Neuronal stem cell (in vitro differentiated cells): Measurements from ENCODE around the gene CDC45.
A peak's percentile ranks its signal among the peaks of the same experiment; 100 is the strongest.

Source experiments
- DNase-seq: peaks from one replicate; pipeline ENCODE4 v3.0.0-alpha.2; 2013; ENCODE audit warnings: low spot score
- H2AFZ ChIP-seq: one replicate; pipeline ENCODE4 v1.6.1; 2013; ENCODE audit warnings: mild to moderate bottlenecking, low read length, inconsistent platforms
- H2AK5ac ChIP-seq: 2 replicates; pipeline ENCODE4 v1.6.1; 2013; ENCODE audit warnings: low read depth, mild to moderate bottlenecking, inconsistent platforms, low read length, moderate library complexity, mixed read lengths
- H2BK120ac ChIP-seq: 2 replicates; pipeline ENCODE4 v1.6.1; 2013; ENCODE audit warnings: low read depth, mild to moderate bottlenecking, inconsistent platforms, low read length, moderate library complexity, mixed read lengths
- H2BK12ac ChIP-seq: one replicate; pipeline ENCODE4 v1.6.1; 2013; ENCODE audit warnings: low read length, inconsistent platforms
- H2BK15ac ChIP-seq: 2 replicates; pipeline ENCODE4 v1.6.1; 2013; ENCODE audit warnings: mild to moderate bottlenecking, low read length, inconsistent platforms, mixed read lengths
- H2BK5ac ChIP-seq: one replicate; pipeline ENCODE4 v1.6.1; 2013; ENCODE audit warnings: inconsistent platforms, mild to moderate bottlenecking, low read length, moderate library complexity
- H3K14ac ChIP-seq: one replicate; pipeline ENCODE4 v1.6.1; 2013; ENCODE audit warnings: low read length, inconsistent platforms
- H3K18ac ChIP-seq: 2 replicates; pipeline ENCODE4 v1.6.1; 2013; ENCODE audit warnings: low read length, inconsistent platforms
- H3K23ac ChIP-seq: 2 replicates; pipeline ENCODE4 v1.6.1; 2013; ENCODE audit warnings: low read depth, mild to moderate bottlenecking, mixed read lengths, low read length, inconsistent platforms; ENCODE audit not compliant: poor library complexity
- H3K27ac ChIP-seq: replicated peaks from 3 replicates; pipeline ENCODE4 v1.5.1; 2013; ENCODE audit warnings: low read length, inconsistent platforms
- H3K27me3 ChIP-seq, 3 experiments: 2 replicates each; pipeline ENCODE4 v1.6.1; 2013; ENCODE audit warnings: low read length in 3 of 3, mild to moderate bottlenecking in 2 of 3, inconsistent platforms in 1 of 3, low read depth in 1 of 3, mixed read lengths in 1 of 3, moderate library complexity in 1 of 3; ENCODE audit not compliant: control insufficient read depth in 3 of 3, insufficient read depth in 3 of 3
- H3K36me3 ChIP-seq, 2 donors: replicated peaks in 1 of 2; 2 replicates each; pipeline ENCODE4 v1.6.1; 2013; ENCODE audit warnings: low read length in 2 of 2; ENCODE audit not compliant: control insufficient read depth in 2 of 2, insufficient read depth in 2 of 2
- H3K4ac ChIP-seq: 2 replicates; pipeline ENCODE4 v1.6.1; 2013; ENCODE audit warnings: inconsistent platforms, mild to moderate bottlenecking, low read length, moderate library complexity
- H3K4me1 ChIP-seq, 2 donors: 1 replicate in 1 of 2; 2 replicates in 1 of 2; pipeline ENCODE4 v1.6.1; 2013; ENCODE audit warnings: low read length in 2 of 2, low read depth in 1 of 2; ENCODE audit not compliant: control insufficient read depth in 2 of 2, insufficient read depth in 1 of 2
- H3K4me2 ChIP-seq: one replicate; pipeline ENCODE4 v1.6.1; 2013; ENCODE audit warnings: mild to moderate bottlenecking, low read length, inconsistent platforms; ENCODE audit not compliant: insufficient read depth, poor library complexity, severe bottlenecking
- H3K4me3 ChIP-seq, 2 donors: 2 replicates each; pipeline ENCODE4 v1.5.1; 2013; ENCODE audit warnings: low read length in 2 of 2, mild to moderate bottlenecking in 2 of 2, inconsistent platforms in 1 of 2, moderate library complexity in 1 of 2
- H3K79me1 ChIP-seq: one replicate; pipeline ENCODE4 v1.6.1; 2013; ENCODE audit warnings: low read depth, mild to moderate bottlenecking, inconsistent platforms, low read length, moderate library complexity
- H3K9ac ChIP-seq: one replicate; pipeline ENCODE4 v1.6.1; 2013; ENCODE audit warnings: mild to moderate bottlenecking, low read depth, low read length, inconsistent platforms; ENCODE audit not compliant: poor library complexity
- H3K9me3 ChIP-seq, 2 donors: replicated peaks in 1 of 2; 2 replicates each; pipeline versions ENCODE3 to v1.6.1; 2013; ENCODE audit warnings: low read length in 2 of 2, mild to moderate bottlenecking in 2 of 2, inconsistent platforms in 1 of 2, low read depth in 1 of 2, mixed read lengths in 1 of 2, moderate library complexity in 1 of 2; ENCODE audit not compliant: control insufficient read depth in 2 of 2, insufficient read depth in 1 of 2
- H4K8ac ChIP-seq: one replicate; pipeline ENCODE4 v1.6.1; 2013; ENCODE audit warnings: low read depth, mild to moderate bottlenecking, inconsistent platforms, low read length, moderate library complexity
- H4K91ac ChIP-seq: one replicate; pipeline ENCODE4 v1.6.1; 2013; ENCODE audit warnings: low read length, low read depth, mild to moderate bottlenecking, inconsistent platforms; ENCODE audit not compliant: poor library complexity
- WGBS, 2 donors: extraction: QIAGEN DNeasy Blood & Tissue Kit; methylation state at CpG; one replicate each; pipeline ENCODE4 v1.1.7; 2013; ENCODE audit warnings: missing lambda C conversion rate in 2 of 2, mixed read lengths in 1 of 2; ENCODE audit not compliant: insufficient read length in 2 of 2, insufficient replicate concordance in 1 of 2; ENCODE audit errors: extremely low coverage in 2 of 2; 5-methylcytosine and 5-hydroxymethylcytosine counted together

CDC45 gene

GRCh38 chr22:19566279-19567156, 86.8 kb downstream of the CDC45 start:
- no peak overlapping the region for H2BK15ac ChIP-seq
- H2AK5ac ChIP-seq: peak overlapping the region; percentile 36
- H3K9me3 ChIP-seq: no peaks in the 10 kb centered on the region
- peak overlapping the region; percentile 39 for H3K14ac ChIP-seq
- no peaks in the 10 kb centered on the region for H3K4me1 ChIP-seq
- H3K36me3 ChIP-seq: no peaks in the 10 kb centered on the region
- no peak for DNase-seq
- no CpG with 5 or more reads among the region's 52 CpGs for WGBS, 2 donors
- peaks cover 0 to 12% (median 0%) of the 10 kb centered on the region in 3 experiments for H3K27me3 ChIP-seq
- H3K4me2 ChIP-seq: no peak overlapping the region
- no peak overlapping the region for H3K18ac ChIP-seq
- no peak overlapping the region for H2BK12ac ChIP-seq
- no peak overlapping the region for H4K8ac ChIP-seq
- H4K91ac ChIP-seq: no peak overlapping the region
- H3K4me3 ChIP-seq: no peak overlapping the region
- no peak overlapping the region for H3K27ac ChIP-seq
- no peak overlapping the region for H2BK5ac ChIP-seq
- no peak overlapping the region for H2AFZ ChIP-seq
- no peak overlapping the region for H2BK120ac ChIP-seq
- peak overlapping the region; percentile 61 for H3K9ac ChIP-seq
- peak overlapping the region; percentile 77 for H3K23ac ChIP-seq
- no peaks in the 10 kb centered on the region for H3K79me1 ChIP-seq
- H3K4ac ChIP-seq: no peak overlapping the region

GRCh38 chr22:19567157-19568009, 87.7 kb downstream of the CDC45 start:
- Histone ChIP-seq H3K9ac (no peak overlapping the region), H3K36me3 (no peaks in the 10 kb centered on the region), H3K79me1 (no peaks in the 10 kb centered on the region), H2AK5ac (peak overlapping the region; percentile 36), H3K23ac (peak overlapping the region; percentile 77), H3K4me2 (no peak overlapping the region), H3K4ac (no peak overlapping the region), H3K4me1 (peaks cover 0 to 1% of the 10 kb centered on the region in 2 donors), H3K18ac (no peak overlapping the region), H2BK12ac (no peak overlapping the region), H4K91ac (no peak overlapping the region), H3K27ac (no peak overlapping the region), H3K27me3 (peaks cover 0 to 21% (median 0%) of the 10 kb centered on the region in 3 experiments), H4K8ac (no peak overlapping the region), H2BK5ac (no peak overlapping the region), H3K14ac (no peak overlapping the region), H3K9me3 (no peaks in the 10 kb centered on the region), H2BK15ac (no peak overlapping the region), H3K4me3 (no peak overlapping the region), H2BK120ac (no peak overlapping the region), H2AFZ (no peak overlapping the region)
- DNase-seq: no peak
- no CpG with 5 or more reads among the region's 24 CpGs for WGBS, 2 donors

DNA sequence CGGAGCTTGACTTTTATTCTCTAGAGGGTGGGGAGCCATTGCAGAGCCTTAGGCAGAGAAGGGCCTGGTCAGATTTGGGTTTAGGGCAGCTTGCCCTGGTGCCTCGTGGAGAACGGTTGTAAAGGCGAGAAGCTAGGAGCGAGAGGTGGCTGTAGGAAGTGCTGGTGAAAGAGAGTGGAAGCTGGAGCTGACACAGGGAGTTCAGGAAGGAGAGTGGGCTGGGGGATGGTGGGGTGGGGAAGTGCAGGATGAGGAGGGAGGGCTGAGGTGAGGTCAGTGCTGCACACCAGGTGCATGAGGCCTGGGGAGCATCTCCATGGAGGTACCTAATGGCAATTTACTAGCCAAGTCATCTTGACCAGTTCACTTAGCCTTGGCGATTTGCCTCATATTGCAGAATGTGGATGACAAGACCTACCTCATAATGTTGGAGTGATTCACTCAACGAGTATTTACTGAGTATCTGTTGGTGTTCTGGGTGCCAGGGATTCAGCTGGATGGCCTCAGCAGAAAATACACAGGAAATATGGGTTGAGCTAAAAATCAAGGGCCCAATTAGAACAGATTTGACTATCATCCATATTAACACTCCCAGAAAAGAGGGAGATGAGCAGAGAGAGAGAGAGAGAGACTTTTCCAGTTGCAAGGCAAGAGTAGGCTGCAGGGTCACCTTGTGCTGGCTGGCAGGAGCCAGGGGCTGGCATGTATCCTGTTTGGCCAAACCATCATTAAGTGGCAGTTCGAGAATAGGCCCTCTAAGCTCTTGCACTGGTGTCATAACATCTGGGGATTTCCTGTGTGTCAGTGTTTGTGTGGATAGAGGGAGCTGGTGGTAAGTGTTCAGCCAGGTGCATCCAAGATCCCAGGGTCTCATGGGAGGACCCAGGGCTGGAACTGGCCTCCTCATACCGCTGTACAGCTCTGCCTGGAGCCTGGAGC, 88.9 kb downstream of the CDC45 start:
- H4K91ac ChIP-seq: no peak overlapping the region
- no peak overlapping the region for H2BK12ac ChIP-seq
- H3K18ac ChIP-seq: no peak overlapping the region
- H3K4me2 ChIP-seq: no peak overlapping the region
- H2BK5ac ChIP-seq: no peak overlapping the region
- no peak overlapping the region for H2AFZ ChIP-seq
- H2BK15ac ChIP-seq: no peak overlapping the region
- no peak overlapping the region for H3K4me3 ChIP-seq
- H2BK120ac ChIP-seq: no peak overlapping the region
- H3K27me3 ChIP-seq: peaks cover 0 to 24% (median 0%) of the 10 kb centered on the region in 3 experiments
- H3K9me3 ChIP-seq: no peaks in the 10 kb centered on the region
- no peaks in the 10 kb centered on the region for H3K79me1 ChIP-seq
- no peak overlapping the region for H4K8ac ChIP-seq
- no peak overlapping the region for H3K27ac ChIP-seq
- no CpG with 5 or more reads among the region's 9 CpGs for WGBS, 2 donors
- no peaks in the 10 kb centered on the region for H3K36me3 ChIP-seq
- H3K9ac ChIP-seq: no peak overlapping the region
- peak overlapping the region; percentile 6 for H3K23ac ChIP-seq
- no peak overlapping the region for H3K14ac ChIP-seq
- H2AK5ac ChIP-seq: no peak overlapping the region
- no peak overlapping the region for H3K4ac ChIP-seq
- no peak for DNase-seq
- peaks cover 0 to 1% of the 10 kb centered on the region in 2 donors for H3K4me1 ChIP-seq
